A673 (cell line): ENCODE results near the gene SEZ6L2.

Experiments used
- EZH2 ChIP-seq: fragments of 200-600 bp; sonication (generic); IDR thresholded peaks from 2 replicates; pipeline ENCODE4 v1.6.1; 2017; ENCODE audit warnings: borderline replicate concordance, low read depth, mild to moderate bottlenecking, mixed read lengths, antibody characterized with exemption, low read length; ENCODE audit not compliant: poor library complexity, severe bottlenecking
- TF ChIP-seq, protein P1 (sequence below): fragments of 300-800, 200-600 bp; sonication (generic); conservative IDR thresholded peaks from 2 replicates; pipeline ENCODE4 v1.5.1; 2017; ENCODE audit warnings: low read depth, mild to moderate bottlenecking, antibody characterized with exemption, low read length, moderate library complexity, mixed read lengths

DNA sequence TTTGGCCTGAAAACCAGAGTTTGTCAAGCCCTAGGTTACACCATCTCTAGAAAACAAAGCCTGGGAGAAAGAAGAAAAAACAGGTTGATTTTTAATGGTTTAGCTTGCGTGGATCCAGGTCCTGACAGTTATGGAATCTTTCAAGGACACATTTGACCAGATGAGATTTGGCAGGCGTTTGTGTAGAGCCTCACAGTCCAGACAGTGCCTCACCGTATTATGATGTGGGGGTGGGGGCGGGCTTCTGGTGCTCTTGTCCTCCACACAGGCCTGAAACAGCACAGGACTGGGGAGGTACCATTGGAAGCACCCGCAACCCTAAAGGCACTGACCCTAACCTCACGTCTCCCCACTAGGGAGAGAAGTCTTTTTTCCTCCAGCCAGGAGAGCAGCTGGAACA is 59.5 kb downstream of the SEZ6L2 start:
- TF ChIP-seq, protein P1, sequence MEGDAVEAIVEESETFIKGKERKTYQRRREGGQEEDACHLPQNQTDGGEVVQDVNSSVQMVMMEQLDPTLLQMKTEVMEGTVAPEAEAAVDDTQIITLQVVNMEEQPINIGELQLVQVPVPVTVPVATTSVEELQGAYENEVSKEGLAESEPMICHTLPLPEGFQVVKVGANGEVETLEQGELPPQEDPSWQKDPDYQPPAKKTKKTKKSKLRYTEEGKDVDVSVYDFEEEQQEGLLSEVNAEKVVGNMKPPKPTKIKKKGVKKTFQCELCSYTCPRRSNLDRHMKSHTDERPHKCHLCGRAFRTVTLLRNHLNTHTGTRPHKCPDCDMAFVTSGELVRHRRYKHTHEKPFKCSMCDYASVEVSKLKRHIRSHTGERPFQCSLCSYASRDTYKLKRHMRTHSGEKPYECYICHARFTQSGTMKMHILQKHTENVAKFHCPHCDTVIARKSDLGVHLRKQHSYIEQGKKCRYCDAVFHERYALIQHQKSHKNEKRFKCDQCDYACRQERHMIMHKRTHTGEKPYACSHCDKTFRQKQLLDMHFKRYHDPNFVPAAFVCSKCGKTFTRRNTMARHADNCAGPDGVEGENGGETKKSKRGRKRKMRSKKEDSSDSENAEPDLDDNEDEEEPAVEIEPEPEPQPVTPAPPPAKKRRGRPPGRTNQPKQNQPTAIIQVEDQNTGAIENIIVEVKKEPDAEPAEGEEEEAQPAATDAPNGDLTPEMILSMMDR = no peak
- no peak for TF ChIP-seq EZH2
